ENCODE results near the gene KCNK10.

KCNK10 gene

DNA sequence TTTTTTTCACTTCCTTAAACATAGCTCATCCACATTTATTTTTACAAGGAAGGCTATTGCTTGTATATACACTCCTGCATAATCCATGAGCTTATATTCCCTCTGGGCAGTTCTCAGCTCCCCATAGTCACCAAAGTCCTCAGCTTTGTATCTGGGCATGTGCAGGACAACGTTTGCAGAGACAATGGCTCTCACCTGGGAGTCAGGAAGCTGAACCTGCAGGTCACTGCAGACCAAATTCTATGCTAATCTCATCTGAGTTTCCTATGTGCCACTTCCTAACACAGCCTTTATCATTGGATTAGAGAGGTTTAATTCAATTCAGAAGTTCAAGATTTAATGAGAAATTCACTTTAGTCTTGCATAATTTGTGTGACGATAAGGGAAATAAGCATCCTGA is 131.5 kb downstream of the KCNK10 start:
- Histone ChIP-seq H3K36me3 (ENCODE audit: control insufficient read depth, low read length) (no peaks in the 10 kb centered on the region), H3K4me3 (ENCODE audit: low read length) (no peak overlapping the region), H3F3A (ENCODE audit: control insufficient read depth, insufficient read depth) (no peaks in the 10 kb centered on the region), H3K79me2 (ENCODE audit: control insufficient read depth, low read length) (no peaks in the 10 kb centered on the region), H3K4me2 (ENCODE audit: low read length) (no peak overlapping the region), H3K27me3 (ENCODE audit: control insufficient read depth, low read length) (peaks cover 15% of the 10 kb centered on the region; the same call in 1 of the 2 replicates), H3K9me3 (ENCODE audit: control insufficient read depth, insufficient read depth, low read length) (no peaks in the 10 kb centered on the region), H4K20me1 (ENCODE audit: control insufficient read depth, insufficient read depth, low read depth, low read length) (no peaks in the 10 kb centered on the region), H3K4me1 (ENCODE audit: control insufficient read depth, low read length) (peaks cover 8% of the 10 kb centered on the region), H3K9me2 (replicated peaks; ENCODE audit: control insufficient read depth, low read length) (no peaks in the 10 kb centered on the region), H3K27ac (ENCODE audit: low read depth, low read length) (no peak overlapping the region)
- TF ChIP-seq, protein P1, sequence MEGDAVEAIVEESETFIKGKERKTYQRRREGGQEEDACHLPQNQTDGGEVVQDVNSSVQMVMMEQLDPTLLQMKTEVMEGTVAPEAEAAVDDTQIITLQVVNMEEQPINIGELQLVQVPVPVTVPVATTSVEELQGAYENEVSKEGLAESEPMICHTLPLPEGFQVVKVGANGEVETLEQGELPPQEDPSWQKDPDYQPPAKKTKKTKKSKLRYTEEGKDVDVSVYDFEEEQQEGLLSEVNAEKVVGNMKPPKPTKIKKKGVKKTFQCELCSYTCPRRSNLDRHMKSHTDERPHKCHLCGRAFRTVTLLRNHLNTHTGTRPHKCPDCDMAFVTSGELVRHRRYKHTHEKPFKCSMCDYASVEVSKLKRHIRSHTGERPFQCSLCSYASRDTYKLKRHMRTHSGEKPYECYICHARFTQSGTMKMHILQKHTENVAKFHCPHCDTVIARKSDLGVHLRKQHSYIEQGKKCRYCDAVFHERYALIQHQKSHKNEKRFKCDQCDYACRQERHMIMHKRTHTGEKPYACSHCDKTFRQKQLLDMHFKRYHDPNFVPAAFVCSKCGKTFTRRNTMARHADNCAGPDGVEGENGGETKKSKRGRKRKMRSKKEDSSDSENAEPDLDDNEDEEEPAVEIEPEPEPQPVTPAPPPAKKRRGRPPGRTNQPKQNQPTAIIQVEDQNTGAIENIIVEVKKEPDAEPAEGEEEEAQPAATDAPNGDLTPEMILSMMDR (IDR thresholded peaks at IDR 0.05; ENCODE audit: low read depth, low read length, poor library complexity, severe bottlenecking) = no peak
- no peak for TF ChIP-seq EZH2phosphoT487 (IDR thresholded peaks at IDR 0.05; ENCODE audit: borderline replicate concordance, low read length)

DNA sequence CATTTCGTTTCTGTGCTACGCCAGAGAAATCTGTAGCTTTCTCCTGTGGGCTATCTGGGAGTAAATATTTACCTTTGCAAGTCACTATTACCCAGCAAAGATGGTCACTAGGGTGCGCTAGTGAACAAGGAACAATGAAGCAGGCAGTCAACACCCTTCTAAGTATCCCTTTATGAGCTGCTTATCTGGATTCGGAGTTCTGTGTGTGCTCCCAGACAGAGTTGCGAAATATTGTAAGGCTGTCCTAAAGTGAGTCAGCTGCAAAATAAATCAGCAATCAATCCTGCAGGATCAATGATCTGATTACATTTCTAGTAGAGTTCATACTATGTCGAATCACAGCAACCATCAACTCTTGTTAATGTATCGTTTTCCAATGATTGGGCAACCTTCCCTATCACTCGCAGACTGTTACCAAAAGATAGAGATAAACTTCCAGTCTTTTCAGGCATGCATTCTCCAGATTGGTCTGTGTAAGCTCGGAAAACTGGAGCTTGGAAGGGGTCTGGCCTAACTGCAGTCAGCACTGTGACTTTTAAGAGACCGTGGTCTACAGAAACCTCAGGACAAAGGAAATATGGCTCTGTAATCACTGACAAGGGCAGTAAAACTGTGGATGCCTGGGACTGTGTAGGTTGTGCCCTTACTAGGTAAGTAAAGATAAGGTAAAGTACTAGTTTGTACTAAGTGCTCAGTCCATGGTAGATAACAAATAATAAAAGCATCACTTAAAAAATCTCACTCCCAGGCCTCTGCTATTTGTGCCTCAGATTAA is 133.5 kb downstream of the KCNK10 start:
- Histone ChIP-seq H3K27me3 (ENCODE audit: control insufficient read depth, low read length) (peaks cover 6% of the 10 kb centered on the region; the same call in 1 of the 2 replicates), H3K79me2 (ENCODE audit: control insufficient read depth, low read length) (no peaks in the 10 kb centered on the region), H3K9me2 (replicated peaks; ENCODE audit: control insufficient read depth, low read length) (no peaks in the 10 kb centered on the region), H3F3A (ENCODE audit: control insufficient read depth, insufficient read depth) (no peaks in the 10 kb centered on the region), H3K4me1 (ENCODE audit: control insufficient read depth, low read length) (peaks cover 8% of the 10 kb centered on the region), H3K27ac (ENCODE audit: low read depth, low read length) (no peak overlapping the region), H3K9me3 (ENCODE audit: control insufficient read depth, insufficient read depth, low read length) (no peaks in the 10 kb centered on the region), H3K4me3 (ENCODE audit: low read length) (peak overlapping the region; percentile 51), H3K4me2 (ENCODE audit: low read length) (peak overlapping the region; percentile 59), H3K36me3 (ENCODE audit: control insufficient read depth, low read length) (no peaks in the 10 kb centered on the region), H4K20me1 (ENCODE audit: control insufficient read depth, insufficient read depth, low read depth, low read length) (no peaks in the 10 kb centered on the region)
- TF ChIP-seq EZH2phosphoT487 (IDR thresholded peaks at IDR 0.05; ENCODE audit: borderline replicate concordance, low read length) = no peak
- TF ChIP-seq, protein P1 (IDR thresholded peaks at IDR 0.05; ENCODE audit: low read depth, low read length, poor library complexity, severe bottlenecking) = peak; percentile 82

DNA sequence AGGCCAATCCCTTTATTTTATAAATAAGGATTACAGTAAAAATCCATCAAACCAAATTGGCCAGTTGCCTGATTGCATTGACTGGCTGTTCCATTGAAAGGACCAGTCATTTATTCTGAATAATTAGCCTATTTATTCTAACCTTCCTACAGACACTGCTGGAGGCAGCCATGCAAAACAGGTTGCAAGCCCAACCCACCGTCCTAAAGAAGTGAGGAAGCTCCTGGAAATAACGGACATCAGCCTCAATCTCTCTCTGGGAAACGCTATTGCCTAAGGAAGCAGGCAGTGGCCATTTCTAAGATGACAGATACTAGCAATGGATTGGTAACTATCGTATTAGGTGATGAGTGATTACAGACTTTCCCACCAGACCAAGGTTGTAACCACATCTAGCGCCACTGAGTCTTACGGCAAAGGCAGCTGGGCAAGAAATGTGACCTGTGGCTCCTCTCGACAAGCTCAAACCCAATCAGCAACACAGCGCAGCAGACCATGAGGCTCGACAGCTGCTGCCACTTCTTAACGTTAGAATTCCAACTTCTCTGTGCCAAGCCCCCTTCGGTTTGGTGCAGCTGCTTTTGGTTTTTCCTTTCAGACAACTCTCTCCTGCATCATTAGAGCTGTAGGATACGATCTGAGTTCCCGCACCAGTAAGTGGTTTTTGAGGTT is 134.2 kb downstream of the KCNK10 start:
- peaks cover 8% of the 10 kb centered on the region for H3K4me1 ChIP-seq (ENCODE audit: control insufficient read depth, low read length)
- no peak overlapping the region for H3K27ac ChIP-seq (ENCODE audit: low read depth, low read length)
- H3K4me3 ChIP-seq (ENCODE audit: low read length) = peak overlapping the region; percentile 51
- TF ChIP-seq, protein P1 (IDR thresholded peaks at IDR 0.05; ENCODE audit: low read depth, low read length, poor library complexity, severe bottlenecking) = no peak
- TF ChIP-seq EZH2phosphoT487 (IDR thresholded peaks at IDR 0.05; ENCODE audit: borderline replicate concordance, low read length) = no peak
- H3K79me2 ChIP-seq (ENCODE audit: control insufficient read depth, low read length) = no peaks in the 10 kb centered on the region
- no peaks in the 10 kb centered on the region for H3K9me2 ChIP-seq (replicated peaks; ENCODE audit: control insufficient read depth, low read length)
- H3F3A ChIP-seq (ENCODE audit: control insufficient read depth, insufficient read depth) = no peaks in the 10 kb centered on the region
- no peaks in the 10 kb centered on the region for H4K20me1 ChIP-seq (ENCODE audit: control insufficient read depth, insufficient read depth, low read depth, low read length)
- H3K9me3 ChIP-seq (ENCODE audit: control insufficient read depth, insufficient read depth, low read length) = no peaks in the 10 kb centered on the region
- no peaks in the 10 kb centered on the region for H3K27me3 ChIP-seq (ENCODE audit: control insufficient read depth, low read length)
- H3K4me2 ChIP-seq (ENCODE audit: low read length) = peak overlapping the region; percentile 59
- no peaks in the 10 kb centered on the region for H3K36me3 ChIP-seq (ENCODE audit: control insufficient read depth, low read length)
